WI38 (cell line): ENCODE results near the gene SCN8A.

Experiments used
- H3K4me3 ChIP-seq: 2 replicates; pipeline ENCODE4 v1.5.1; 2011; ENCODE audit warnings: low read depth, mild to moderate bottlenecking, control low read depth, low read length
- TF ChIP-seq, protein P1 (sequence below): IDR thresholded peaks from 2 replicates; pipeline ENCODE4 v1.5.1; 2012; ENCODE audit warnings: low read depth, mild to moderate bottlenecking, control low read depth, low read length

The SCN8A gene

DNA sequence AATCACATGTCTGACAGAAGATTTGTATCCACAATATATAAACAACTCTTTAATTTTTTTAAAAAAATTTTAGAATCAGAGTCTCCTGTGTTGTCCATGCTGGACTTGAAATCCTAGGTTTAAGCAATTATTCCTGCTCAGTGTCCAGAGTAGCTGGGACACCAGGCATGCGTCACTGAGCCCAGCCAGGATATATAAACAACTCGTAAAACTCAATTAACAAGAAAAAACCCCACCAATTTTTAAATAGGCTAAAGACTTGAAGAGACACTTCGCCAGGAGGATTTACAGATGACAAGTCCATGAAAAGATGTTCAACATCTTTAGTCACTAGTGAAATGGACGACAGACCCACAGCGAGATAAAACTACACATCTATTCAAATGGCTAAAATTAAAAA, 2.0 kb upstream of the SCN8A start:
- TF ChIP-seq, protein P1, sequence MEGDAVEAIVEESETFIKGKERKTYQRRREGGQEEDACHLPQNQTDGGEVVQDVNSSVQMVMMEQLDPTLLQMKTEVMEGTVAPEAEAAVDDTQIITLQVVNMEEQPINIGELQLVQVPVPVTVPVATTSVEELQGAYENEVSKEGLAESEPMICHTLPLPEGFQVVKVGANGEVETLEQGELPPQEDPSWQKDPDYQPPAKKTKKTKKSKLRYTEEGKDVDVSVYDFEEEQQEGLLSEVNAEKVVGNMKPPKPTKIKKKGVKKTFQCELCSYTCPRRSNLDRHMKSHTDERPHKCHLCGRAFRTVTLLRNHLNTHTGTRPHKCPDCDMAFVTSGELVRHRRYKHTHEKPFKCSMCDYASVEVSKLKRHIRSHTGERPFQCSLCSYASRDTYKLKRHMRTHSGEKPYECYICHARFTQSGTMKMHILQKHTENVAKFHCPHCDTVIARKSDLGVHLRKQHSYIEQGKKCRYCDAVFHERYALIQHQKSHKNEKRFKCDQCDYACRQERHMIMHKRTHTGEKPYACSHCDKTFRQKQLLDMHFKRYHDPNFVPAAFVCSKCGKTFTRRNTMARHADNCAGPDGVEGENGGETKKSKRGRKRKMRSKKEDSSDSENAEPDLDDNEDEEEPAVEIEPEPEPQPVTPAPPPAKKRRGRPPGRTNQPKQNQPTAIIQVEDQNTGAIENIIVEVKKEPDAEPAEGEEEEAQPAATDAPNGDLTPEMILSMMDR: no peak

DNA sequence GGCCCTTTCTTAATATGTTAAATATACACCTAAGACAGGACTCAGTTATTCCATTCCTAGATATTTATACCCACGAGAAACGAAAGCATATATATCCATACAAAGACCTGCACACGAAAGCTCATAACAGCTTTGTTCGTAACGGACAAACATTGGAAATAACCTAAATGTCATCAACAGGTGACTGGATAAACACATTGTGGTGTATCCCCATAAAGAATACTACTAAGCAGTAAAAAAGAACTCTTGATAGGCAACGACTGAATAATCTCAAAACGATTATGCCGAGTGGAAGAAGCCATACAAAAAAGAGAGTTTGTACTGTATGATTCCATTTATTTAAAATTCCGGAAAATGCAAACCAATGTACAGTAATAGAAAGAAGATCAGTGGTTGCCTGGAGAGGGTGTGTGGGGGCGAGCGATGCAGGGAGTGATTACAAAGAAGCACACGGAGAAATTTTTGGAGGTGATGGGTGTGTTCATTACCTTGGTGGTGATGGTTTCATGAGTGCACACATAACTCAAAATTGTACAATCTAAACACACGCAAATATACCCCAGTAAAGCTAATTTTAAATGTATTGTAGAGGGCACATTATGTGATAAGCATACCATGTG, 1.4 kb upstream of the SCN8A start:
- H3K4me3 ChIP-seq: peak overlapping the region; percentile 70
- TF ChIP-seq, protein P1: no peak

More for the DNA sequence above, 2.0 kb upstream of the SCN8A start:
- no peak overlapping the region for H3K4me3 ChIP-seq

DNA sequence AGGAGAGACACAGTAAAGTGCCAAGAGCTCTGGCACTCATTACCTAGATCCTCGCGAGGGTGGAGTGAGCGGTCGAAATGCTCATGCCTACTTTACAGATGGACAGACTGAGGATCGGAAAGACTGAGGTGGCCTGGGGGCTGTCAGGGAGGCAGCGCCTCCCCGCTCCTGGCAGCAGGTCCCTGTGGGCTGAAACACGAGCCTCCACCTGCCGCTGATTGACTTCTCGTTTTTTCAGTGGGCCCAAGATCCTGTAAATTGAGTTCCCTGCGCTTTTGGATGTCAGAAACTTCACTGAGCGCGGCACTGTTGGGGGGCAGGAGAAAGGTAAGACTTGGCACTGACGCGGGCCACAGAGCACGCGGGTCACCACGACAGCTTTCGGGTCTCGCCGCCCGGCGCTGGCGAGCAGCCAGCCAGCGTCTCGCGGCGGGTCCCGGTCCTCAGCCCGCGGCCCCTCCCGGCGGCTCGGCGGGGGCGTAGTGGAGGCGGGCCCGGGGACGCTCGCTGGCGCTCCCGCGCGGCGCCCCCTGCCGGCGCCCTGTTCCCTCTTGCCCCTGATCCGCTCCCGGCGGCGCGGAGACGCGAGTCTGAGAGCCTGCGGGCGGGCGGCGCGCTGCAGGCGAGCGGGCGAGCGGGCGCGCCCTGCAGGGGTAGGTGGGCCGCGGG, 552 bp upstream of the SCN8A start:
- peak overlapping the region; percentile 70 for H3K4me3 ChIP-seq
- TF ChIP-seq, protein P1: 0 out of 2 replicates have a peak, but pooled peaks have one; percentile 19

DNA sequence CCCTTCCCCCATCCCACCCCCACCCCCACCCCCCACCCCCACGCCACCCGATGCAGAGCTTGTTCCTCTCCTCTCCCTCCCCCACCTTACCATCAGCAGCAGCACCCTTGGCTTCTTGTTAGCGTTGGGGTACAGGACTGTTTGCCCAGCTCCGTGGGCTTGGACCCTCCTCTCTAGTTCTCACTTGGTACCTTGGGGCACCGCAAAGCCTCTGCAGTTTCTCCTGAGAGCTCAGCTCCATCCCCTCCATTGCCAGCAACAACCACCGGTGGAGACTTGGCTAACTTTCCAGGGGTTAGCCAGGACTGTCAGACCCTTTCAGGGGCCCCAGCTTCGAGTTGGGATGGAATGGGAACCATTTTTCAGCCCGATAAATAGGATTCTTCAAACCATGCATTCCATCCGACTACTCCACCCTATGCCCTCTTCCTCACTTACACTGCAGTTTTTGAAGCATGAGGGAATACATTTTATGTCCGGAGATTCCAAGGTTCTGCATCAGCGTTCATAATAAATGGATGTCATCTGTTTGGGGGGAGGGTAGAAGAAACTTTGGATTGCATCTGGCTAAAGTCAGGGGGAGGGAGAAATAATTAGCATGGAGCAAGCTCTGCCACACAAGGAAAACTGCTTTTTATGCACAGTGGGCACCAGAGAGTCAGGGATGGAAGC, 1.1 kb downstream of the SCN8A start:
- TF ChIP-seq, protein P1: no peak
- peak overlapping the region; percentile 76 for H3K4me3 ChIP-seq

DNA sequence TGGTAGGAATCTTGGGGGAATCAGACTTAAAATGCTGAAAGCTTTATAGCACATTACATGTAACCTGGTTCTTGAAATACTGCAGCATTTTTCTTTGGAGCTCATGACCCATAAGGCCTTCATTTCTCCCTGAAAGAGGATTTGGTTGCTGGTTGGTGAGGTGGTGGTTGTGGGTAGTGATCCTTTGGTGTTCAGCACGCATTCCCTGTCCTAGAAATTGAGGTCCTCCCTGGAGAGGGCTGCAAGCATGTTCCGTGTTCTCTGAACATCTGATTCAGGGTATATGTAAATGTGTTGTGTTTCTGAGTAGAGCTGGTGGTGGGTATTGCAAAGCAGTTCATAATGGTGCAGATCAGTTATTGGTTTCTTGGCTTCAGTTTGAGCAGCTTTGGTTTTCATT, 2.0 kb downstream of the SCN8A start:
- TF ChIP-seq, protein P1: no peak

DNA sequence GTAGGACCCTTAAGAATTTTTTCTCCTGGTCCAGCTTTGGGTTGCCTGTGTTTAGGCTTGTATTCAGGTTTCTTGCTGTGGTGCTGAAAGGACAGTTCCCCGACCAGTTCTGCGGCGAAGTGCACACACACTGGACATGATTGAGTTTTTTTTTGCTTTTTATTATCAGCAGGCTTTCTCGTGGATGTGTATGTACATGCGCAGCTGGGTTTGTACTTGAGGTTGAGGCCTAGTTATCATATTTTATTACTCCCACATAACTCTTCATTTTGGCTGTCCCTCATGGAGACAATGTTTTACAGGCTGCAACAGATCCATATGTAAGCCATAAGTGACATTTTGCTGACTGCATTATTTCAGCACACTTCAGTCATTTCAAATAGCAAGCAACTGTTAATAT, 2.5 kb downstream of the SCN8A start:
- H3K4me3 ChIP-seq: no peak overlapping the region
- TF ChIP-seq, protein P1: no peak

More for the DNA sequence above, 2.0 kb downstream of the SCN8A start:
- H3K4me3 ChIP-seq: peak overlapping the region; percentile 76; the same call in 1 of the 2 replicates

DNA sequence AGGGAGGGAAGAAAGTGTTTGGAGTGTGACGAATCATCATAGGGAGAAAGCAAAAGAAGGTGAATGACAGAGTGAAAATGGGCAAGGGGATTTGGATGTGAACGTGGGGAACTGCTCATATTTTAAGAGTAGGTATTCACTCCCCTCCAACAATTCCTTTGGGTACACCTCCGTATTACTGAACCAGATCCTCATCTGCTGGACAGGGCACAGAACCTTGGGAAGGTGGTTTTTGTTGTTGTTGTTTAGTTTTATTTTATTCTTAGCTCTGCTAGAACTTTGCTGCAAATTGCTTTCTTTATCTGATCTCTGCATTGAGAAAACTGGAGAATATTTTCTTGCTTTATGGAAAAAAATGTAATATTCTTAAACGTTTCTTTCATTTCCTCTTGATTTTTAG, 7.1 kb downstream of the SCN8A start:
- H3K4me3 ChIP-seq: no peak overlapping the region
- TF ChIP-seq, protein P1: no peak
